Measurements from ENCODE around the gene PHLDA3. TPM values are rescaled to one million over a fixed set of nuclear protein-coding genes. Genes with fewer than 3 reads are reported as not detected.

PHLDA3 gene
- total RNA-seq, 1 donor from 2014 or later: 21.2 TPM

DNA sequence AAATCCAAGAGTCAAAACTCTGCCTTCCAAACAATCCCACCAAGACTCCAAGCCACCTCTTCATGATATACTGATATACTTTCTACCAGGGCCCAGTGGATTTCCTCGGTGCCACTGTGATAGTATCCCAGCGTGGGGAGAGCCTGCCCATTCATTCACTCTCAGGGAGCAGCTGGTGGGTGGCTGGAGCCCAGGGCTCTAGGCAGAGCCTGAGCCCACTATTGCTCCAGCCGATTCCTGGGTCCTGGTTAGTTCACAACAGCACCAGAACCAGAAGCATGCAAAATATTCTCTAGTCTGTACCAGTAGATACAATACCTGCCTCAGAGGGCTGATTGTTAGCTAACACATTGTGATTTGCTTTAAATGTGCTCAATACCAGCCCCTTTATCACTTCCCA lies 37.1 kb upstream of the PHLDA3 start:
- Mint-ChIP-seq H3K36me3 (ENCODE audit: insufficient read depth) (no peaks in the 10 kb centered on the region), H3K4me3 (ENCODE audit: low read depth) (peak overlapping the region; percentile 65), H3K27me3 (peaks cover 3% of the 10 kb centered on the region), H3K27ac (peak overlapping the region; percentile 90), H3K4me1 (ENCODE audit: low read depth) (peaks cover 42% of the 10 kb centered on the region), H3K9me3 (ENCODE audit: low read depth) (no peaks in the 10 kb centered on the region)
- TF ChIP-seq, protein P1, sequence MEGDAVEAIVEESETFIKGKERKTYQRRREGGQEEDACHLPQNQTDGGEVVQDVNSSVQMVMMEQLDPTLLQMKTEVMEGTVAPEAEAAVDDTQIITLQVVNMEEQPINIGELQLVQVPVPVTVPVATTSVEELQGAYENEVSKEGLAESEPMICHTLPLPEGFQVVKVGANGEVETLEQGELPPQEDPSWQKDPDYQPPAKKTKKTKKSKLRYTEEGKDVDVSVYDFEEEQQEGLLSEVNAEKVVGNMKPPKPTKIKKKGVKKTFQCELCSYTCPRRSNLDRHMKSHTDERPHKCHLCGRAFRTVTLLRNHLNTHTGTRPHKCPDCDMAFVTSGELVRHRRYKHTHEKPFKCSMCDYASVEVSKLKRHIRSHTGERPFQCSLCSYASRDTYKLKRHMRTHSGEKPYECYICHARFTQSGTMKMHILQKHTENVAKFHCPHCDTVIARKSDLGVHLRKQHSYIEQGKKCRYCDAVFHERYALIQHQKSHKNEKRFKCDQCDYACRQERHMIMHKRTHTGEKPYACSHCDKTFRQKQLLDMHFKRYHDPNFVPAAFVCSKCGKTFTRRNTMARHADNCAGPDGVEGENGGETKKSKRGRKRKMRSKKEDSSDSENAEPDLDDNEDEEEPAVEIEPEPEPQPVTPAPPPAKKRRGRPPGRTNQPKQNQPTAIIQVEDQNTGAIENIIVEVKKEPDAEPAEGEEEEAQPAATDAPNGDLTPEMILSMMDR (IDR thresholded peaks at IDR 0.05; ENCODE audit: unreplicated experiment): no peak
- DNase-seq (ENCODE audit: low spot score, unreplicated experiment): no peak

DNA sequence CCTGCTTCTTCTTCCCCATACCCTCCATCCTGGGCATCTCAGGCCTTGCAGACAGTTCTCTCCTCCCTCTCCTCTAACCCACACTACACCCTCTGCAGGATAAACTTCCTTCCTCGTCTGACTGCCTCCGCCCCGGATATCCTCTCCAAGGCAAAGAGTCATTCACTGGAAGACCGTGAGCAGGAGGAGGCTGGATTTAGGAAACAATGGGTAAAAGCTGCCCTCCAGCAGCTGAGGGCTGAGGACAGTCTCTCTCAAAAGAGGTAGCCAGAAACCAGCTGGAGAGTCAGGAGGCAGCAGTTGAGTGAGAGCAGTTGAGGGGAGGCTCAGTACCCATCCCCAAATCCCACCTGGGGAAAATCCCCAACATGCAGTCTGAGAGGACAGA lies 36.5 kb upstream of the PHLDA3 start:
- Mint-ChIP-seq H3K9me3 (ENCODE audit: low read depth) (no peaks in the 10 kb centered on the region), H3K4me3 (ENCODE audit: low read depth) (no peak overlapping the region), H3K27ac (peak overlapping the region; percentile 99), H3K27me3 (peaks cover 3% of the 10 kb centered on the region), H3K36me3 (ENCODE audit: insufficient read depth) (no peaks in the 10 kb centered on the region), H3K4me1 (ENCODE audit: low read depth) (peaks cover 48% of the 10 kb centered on the region)
- TF ChIP-seq, protein P1 (IDR thresholded peaks at IDR 0.05; ENCODE audit: unreplicated experiment): no peak
- no peak for DNase-seq (ENCODE audit: low spot score, unreplicated experiment)

DNA sequence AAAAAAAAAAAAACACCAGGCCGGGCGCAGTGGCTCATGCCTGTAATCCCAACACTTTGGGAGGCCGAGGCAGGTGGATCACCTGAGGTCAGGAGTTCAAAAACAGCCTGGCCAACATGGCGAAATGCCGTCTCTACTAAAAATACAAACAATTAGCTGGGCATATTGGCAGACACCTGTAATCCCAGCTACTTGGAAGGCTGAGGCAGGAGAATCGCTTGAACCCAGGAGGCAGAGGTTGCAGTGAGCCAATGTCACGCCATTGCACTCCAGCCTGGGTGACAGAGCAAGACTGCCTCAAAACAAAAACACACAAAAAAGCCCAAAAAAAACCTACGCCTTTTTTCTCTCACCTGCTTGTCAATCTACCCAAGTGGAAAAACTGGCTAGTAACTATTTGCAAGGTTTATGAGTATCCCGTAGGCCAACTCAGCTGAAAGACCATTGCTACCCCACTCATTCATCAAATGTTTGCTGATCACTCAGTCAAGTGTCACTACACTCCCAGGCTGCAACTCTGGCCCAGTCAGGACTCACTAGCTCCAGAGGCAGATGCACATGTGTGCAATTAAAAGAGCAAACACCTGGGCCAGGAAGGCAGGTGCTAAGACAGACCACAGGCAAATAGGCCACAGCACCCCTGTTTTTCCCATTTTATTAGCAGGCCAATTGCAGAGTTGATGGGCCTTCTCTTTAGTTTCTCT lies 36.0 kb upstream of the PHLDA3 start:
- H3K9me3 Mint-ChIP-seq (ENCODE audit: low read depth): no peaks in the 10 kb centered on the region
- no peak for DNase-seq (ENCODE audit: low spot score, unreplicated experiment)
- peak overlapping the region; percentile 99 for H3K27ac Mint-ChIP-seq
- TF ChIP-seq, protein P1 (IDR thresholded peaks at IDR 0.05; ENCODE audit: unreplicated experiment): no peak
- peaks cover 3% of the 10 kb centered on the region for H3K27me3 Mint-ChIP-seq
- H3K36me3 Mint-ChIP-seq (ENCODE audit: insufficient read depth): no peaks in the 10 kb centered on the region
- peaks cover 53% of the 10 kb centered on the region for H3K4me1 Mint-ChIP-seq (ENCODE audit: low read depth)
- H3K4me3 Mint-ChIP-seq (ENCODE audit: low read depth): no peak overlapping the region

DNA sequence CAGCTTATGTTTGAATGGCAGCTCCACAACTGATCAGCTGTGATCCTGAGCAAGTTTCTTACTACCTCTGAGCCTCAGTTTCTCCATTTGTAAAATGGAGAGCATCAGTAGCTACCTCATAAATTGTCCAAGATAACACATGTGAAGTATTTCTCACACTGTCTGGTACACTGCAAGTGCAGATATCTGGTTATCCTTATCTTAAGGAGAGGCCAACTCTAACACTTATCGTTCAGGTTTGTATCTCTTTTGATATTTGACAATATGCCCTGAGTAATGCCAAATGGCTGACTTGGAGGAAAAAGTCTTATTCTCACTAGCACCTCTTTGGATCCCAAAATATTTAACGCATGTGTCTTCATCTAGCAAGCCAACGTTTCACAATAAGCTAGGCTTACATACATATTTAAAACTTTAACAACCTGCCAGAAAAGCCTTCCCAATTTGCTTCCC lies 35.2 kb upstream of the PHLDA3 start:
- no peak overlapping the region for H3K4me3 Mint-ChIP-seq (ENCODE audit: low read depth)
- DNase-seq (ENCODE audit: low spot score, unreplicated experiment): no peak
- H3K27me3 Mint-ChIP-seq: peaks cover 1% of the 10 kb centered on the region
- H3K27ac Mint-ChIP-seq: peak overlapping the region; percentile 99
- H3K36me3 Mint-ChIP-seq (ENCODE audit: insufficient read depth): no peaks in the 10 kb centered on the region
- peaks cover 55% of the 10 kb centered on the region for H3K4me1 Mint-ChIP-seq (ENCODE audit: low read depth)
- TF ChIP-seq, protein P1 (IDR thresholded peaks at IDR 0.05; ENCODE audit: unreplicated experiment): no peak
- no peaks in the 10 kb centered on the region for H3K9me3 Mint-ChIP-seq (ENCODE audit: low read depth)

DNA sequence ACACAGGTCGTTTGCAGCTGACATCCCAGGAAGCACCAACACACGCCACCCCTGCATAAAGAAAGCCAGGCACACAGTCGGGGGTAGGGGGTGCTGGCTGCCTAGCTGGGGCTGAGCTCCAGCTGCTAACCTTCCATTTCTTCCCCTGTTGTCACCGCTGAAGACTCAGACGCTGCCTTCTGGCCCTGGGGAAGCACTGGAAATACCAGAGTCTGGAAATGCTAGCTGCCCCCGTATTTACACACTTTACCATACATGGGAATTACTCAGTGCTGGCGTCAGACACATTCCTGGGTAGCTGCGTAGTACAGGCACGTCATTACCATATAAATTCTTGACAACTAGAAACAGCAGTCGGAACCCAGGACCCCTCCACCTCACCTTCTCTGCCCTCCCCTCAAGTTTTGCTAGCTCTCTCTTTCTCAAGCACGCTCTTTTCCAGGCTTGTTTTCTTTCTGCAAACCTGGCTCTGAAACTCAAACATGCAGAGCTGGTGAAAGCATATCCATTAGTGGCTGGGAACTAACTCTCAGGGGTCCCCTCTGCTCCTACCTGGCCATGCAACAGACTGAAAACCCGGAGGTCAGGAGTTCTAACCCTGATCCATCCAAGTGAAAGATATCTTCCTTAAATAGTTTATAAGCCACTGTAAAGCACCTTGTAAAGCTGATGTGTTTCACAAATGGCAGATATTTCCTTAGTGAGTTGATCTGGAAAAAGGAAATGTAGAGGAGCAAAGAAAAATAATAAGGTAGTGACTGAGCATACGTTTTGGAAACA lies 34.6 kb upstream of the PHLDA3 start:
- H3K4me3 Mint-ChIP-seq (ENCODE audit: low read depth): no peak overlapping the region
- peak; percentile 57 for DNase-seq (ENCODE audit: low spot score, unreplicated experiment)
- H3K27me3 Mint-ChIP-seq: no peaks in the 10 kb centered on the region
- peaks cover 58% of the 10 kb centered on the region for H3K4me1 Mint-ChIP-seq (ENCODE audit: low read depth)
- H3K9me3 Mint-ChIP-seq (ENCODE audit: low read depth): no peaks in the 10 kb centered on the region
- H3K27ac Mint-ChIP-seq: peak overlapping the region; percentile 99
- TF ChIP-seq, protein P1 (IDR thresholded peaks at IDR 0.05; ENCODE audit: unreplicated experiment): no peak
- no peaks in the 10 kb centered on the region for H3K36me3 Mint-ChIP-seq (ENCODE audit: insufficient read depth)
